Hepatocyte (in vitro differentiated cells): Measurements from ENCODE around the gene MSI2. TPM values are rescaled to one million over a fixed set of nuclear protein-coding genes. Genes with fewer than 3 reads are reported as not detected.

ENCODE experiments used
- DNase-seq: peaks from one replicate; pipeline ENCODE4 v3.0.0-alpha.2; 2016; ENCODE audit warnings: low spot score
- H2AFZ ChIP-seq: fragments of 200-600 bp; sonication (generic); 2 replicates; pipeline ENCODE4 v1.6.0; 2016; ENCODE audit warnings: antibody characterized with exemption, mild to moderate bottlenecking
- H3K27ac ChIP-seq: fragments of 200-600 bp; sonication (generic); 2 replicates; pipeline ENCODE4 v1.5.1; 2016; ENCODE audit warnings: mild to moderate bottlenecking
- H3K27me3 ChIP-seq: fragments of 200-600 bp; sonication (generic); 2 replicates; pipeline ENCODE4 v1.6.1; 2016
- H3K36me3 ChIP-seq: fragments of 200-600 bp; sonication (generic); replicated peaks from 2 replicates; pipeline ENCODE4 v1.5.1; 2016; ENCODE audit warnings: low read depth; ENCODE audit not compliant: insufficient read depth
- H3K4me1 ChIP-seq: fragments of 200-600 bp; sonication (generic); 2 replicates; pipeline ENCODE4 v1.5.1; 2016; ENCODE audit warnings: mild to moderate bottlenecking, moderate library complexity; ENCODE audit not compliant: insufficient read depth
- H3K4me2 ChIP-seq: fragments of 200-600 bp; sonication (generic); 2 replicates; pipeline ENCODE4 v1.6.0; 2016
- H3K4me3 ChIP-seq: fragments of 200-600 bp; sonication (generic); 2 replicates; pipeline ENCODE4 v1.5.1; 2016; ENCODE audit warnings: mild to moderate bottlenecking
- H3K79me2 ChIP-seq: fragments of 200-600 bp; sonication (generic); 2 replicates; pipeline ENCODE4 v1.6.0; 2017; ENCODE audit warnings: mild to moderate bottlenecking
- H3K9me2 ChIP-seq: fragments of 200-600 bp; sonication (generic); replicated peaks from 2 replicates; pipeline ENCODE4 v1.6.0; 2017; ENCODE audit warnings: mild to moderate bottlenecking; ENCODE audit not compliant: insufficient read depth
- H3K9me3 ChIP-seq: fragments of 200-600 bp; sonication (generic); 2 replicates; pipeline ENCODE4 v1.5.1; 2016; ENCODE audit warnings: low read depth, mild to moderate bottlenecking
- H4K20me1 ChIP-seq: fragments of 200-600 bp; sonication (generic); 2 replicates; pipeline ENCODE4 v1.6.0; 2016; ENCODE audit warnings: mild to moderate bottlenecking; ENCODE audit not compliant: insufficient read depth, poor library complexity, severe bottlenecking
- EZH2 ChIP-seq: fragments of 200-600 bp; sonication (generic); IDR thresholded peaks from 2 replicates; pipeline ENCODE4 v1.6.1; 2016; ENCODE audit warnings: antibody characterized with exemption, mild to moderate bottlenecking, borderline replicate concordance
- EZH2phosphoT487 ChIP-seq: fragments of 200-600 bp; sonication (generic); IDR thresholded peaks from one replicate; pipeline ENCODE4 v1.6.1; 2018; ENCODE audit warnings: antibody characterized with exemption, mild to moderate bottlenecking, low read depth, moderate library complexity; ENCODE audit not compliant: unreplicated experiment, severe bottlenecking
- WGBS: methylation state at CpG from one replicate; pipeline ENCODE4 v1.1.6; 2016; ENCODE audit warnings: low lambda C conversion rate; ENCODE audit errors: missing lambda C conversion rate; 5-methylcytosine and 5-hydroxymethylcytosine counted together
- polyA plus RNA-seq: library from polyadenylated mRNA; unstranded; fragments of >200 nt; fragmentation: Nextera tagmentation; extraction: Ambion mirVana; gene quantifications from 2 replicates; pipeline ENCODE4 v1.2.1, GENCODE V29; 2016
- total RNA-seq: library from RNA; depleted of rRNA; stranded (reverse); fragments of >200 nt; gene quantifications from 2 replicates; pipeline ENCODE4 v1.2.3, GENCODE V29; 2014
- TF ChIP-seq, protein P1 (sequence below): fragments of 200-600 bp; sonication (generic); IDR thresholded peaks from 2 replicates; pipeline ENCODE4 v1.5.1; 2016; ENCODE audit warnings: antibody characterized with exemption, mild to moderate bottlenecking; ENCODE audit not compliant: poor library complexity

MSI2 gene
- total and polyA plus RNA-seq, 2 experiments from 2014 or later = 16.1 to 60.6 TPM

DNA sequence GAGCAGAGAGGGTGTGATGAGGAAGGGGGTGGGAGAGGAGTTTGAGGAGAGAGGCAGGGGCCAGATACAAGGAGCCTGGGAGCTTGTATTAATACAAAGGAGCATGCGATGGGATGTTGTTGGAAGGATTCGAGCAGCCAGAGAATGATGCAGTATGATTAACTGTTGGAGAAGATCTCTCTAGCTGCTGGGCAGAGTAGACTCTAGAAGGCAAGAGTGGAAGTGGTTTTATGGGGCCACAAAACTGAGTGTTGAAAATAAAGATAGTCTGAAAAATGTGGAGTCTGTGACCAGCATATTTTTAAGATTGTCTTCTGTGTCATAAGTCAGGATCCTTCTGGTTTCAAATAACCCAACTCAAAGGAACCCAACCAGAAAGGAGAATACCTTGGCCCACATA lies 98.3 kb downstream of the MSI2 start:
- H4K20me1 ChIP-seq = no peaks in the 10 kb centered on the region

GRCh38 chr17:57355090-57355859 lies 99.0 kb downstream of the MSI2 start:
- H4K20me1 ChIP-seq = no peaks in the 10 kb centered on the region
- peaks cover 83% of the 10 kb centered on the region for H3K79me2 ChIP-seq
- H3K9me3 ChIP-seq = no peaks in the 10 kb centered on the region
- no peaks in the 10 kb centered on the region for H3K9me2 ChIP-seq
- no peak overlapping the region for H2AFZ ChIP-seq
- TF ChIP-seq EZH2 (no peak), EZH2phosphoT487 (no peak)
- TF ChIP-seq, protein P1, sequence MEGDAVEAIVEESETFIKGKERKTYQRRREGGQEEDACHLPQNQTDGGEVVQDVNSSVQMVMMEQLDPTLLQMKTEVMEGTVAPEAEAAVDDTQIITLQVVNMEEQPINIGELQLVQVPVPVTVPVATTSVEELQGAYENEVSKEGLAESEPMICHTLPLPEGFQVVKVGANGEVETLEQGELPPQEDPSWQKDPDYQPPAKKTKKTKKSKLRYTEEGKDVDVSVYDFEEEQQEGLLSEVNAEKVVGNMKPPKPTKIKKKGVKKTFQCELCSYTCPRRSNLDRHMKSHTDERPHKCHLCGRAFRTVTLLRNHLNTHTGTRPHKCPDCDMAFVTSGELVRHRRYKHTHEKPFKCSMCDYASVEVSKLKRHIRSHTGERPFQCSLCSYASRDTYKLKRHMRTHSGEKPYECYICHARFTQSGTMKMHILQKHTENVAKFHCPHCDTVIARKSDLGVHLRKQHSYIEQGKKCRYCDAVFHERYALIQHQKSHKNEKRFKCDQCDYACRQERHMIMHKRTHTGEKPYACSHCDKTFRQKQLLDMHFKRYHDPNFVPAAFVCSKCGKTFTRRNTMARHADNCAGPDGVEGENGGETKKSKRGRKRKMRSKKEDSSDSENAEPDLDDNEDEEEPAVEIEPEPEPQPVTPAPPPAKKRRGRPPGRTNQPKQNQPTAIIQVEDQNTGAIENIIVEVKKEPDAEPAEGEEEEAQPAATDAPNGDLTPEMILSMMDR = no peak
- peaks cover 30% of the 10 kb centered on the region for H3K4me1 ChIP-seq
- no peak for DNase-seq
- no peak overlapping the region for H3K4me2 ChIP-seq
- H3K36me3 ChIP-seq = no peaks in the 10 kb centered on the region
- H3K4me3 ChIP-seq = no peak overlapping the region
- no peak overlapping the region for H3K27ac ChIP-seq
- 91% methylated on average over 6 of the region's 6 CpGs for WGBS
- H3K27me3 ChIP-seq = no peaks in the 10 kb centered on the region

More for the DNA sequence above, 98.3 kb downstream of the MSI2 start:
- no peak overlapping the region for H3K4me2 ChIP-seq
- WGBS = 97% methylated on average over 2 of the region's 2 CpGs
- H3K9me3 ChIP-seq = no peaks in the 10 kb centered on the region
- H3K27me3 ChIP-seq = no peaks in the 10 kb centered on the region
- TF ChIP-seq, protein P1 = no peak
- TF ChIP-seq EZH2phosphoT487 (no peak), EZH2 (no peak)
- H3K4me1 ChIP-seq = peaks cover 30% of the 10 kb centered on the region
- H3K4me3 ChIP-seq = no peak overlapping the region
- peaks cover 78% of the 10 kb centered on the region for H3K79me2 ChIP-seq
- no peak for DNase-seq
- no peak overlapping the region for H3K27ac ChIP-seq
- no peaks in the 10 kb centered on the region for H3K36me3 ChIP-seq
- H2AFZ ChIP-seq = no peak overlapping the region
- no peaks in the 10 kb centered on the region for H3K9me2 ChIP-seq

GRCh38 chr17:57356153-57356718 lies 99.9 kb downstream of the MSI2 start:
- Histone ChIP-seq H3K9me3 (no peaks in the 10 kb centered on the region), H3K79me2 (peaks cover 83% of the 10 kb centered on the region), H3K27ac (peak overlapping the region; percentile 84), H3K4me2 (peak overlapping the region; percentile 62), H3K4me3 (no peak overlapping the region), H3K36me3 (no peaks in the 10 kb centered on the region), H2AFZ (no peak overlapping the region), H3K4me1 (peaks cover 29% of the 10 kb centered on the region), H4K20me1 (no peaks in the 10 kb centered on the region), H3K27me3 (no peaks in the 10 kb centered on the region), H3K9me2 (no peaks in the 10 kb centered on the region)
- 51% methylated on average over 6 of the region's 6 CpGs for WGBS
- DNase-seq = no peak
- TF ChIP-seq EZH2 = no peak
- TF ChIP-seq, protein P1 = no peak
- no peak for TF ChIP-seq EZH2phosphoT487
